Hepatocyte (in vitro differentiated cells): ENCODE results near the gene NOS1AP. TPM values are rescaled to one million over a fixed set of nuclear protein-coding genes. Genes with fewer than 3 reads are reported as not detected.

Source experiments
- DNase-seq: peaks from one replicate; pipeline ENCODE4 v3.0.0-alpha.2; 2016; ENCODE audit warnings: low spot score
- H2AFZ ChIP-seq: fragments of 200-600 bp; sonication (generic); 2 replicates; pipeline ENCODE4 v1.6.0; 2016; ENCODE audit warnings: antibody characterized with exemption, mild to moderate bottlenecking
- H3K27ac ChIP-seq: fragments of 200-600 bp; sonication (generic); 2 replicates; pipeline ENCODE4 v1.5.1; 2016; ENCODE audit warnings: mild to moderate bottlenecking
- H3K27me3 ChIP-seq: fragments of 200-600 bp; sonication (generic); 2 replicates; pipeline ENCODE4 v1.6.1; 2016
- H3K36me3 ChIP-seq: fragments of 200-600 bp; sonication (generic); replicated peaks from 2 replicates; pipeline ENCODE4 v1.5.1; 2016; ENCODE audit warnings: low read depth; ENCODE audit not compliant: insufficient read depth
- H3K4me1 ChIP-seq: fragments of 200-600 bp; sonication (generic); 2 replicates; pipeline ENCODE4 v1.5.1; 2016; ENCODE audit warnings: mild to moderate bottlenecking, moderate library complexity; ENCODE audit not compliant: insufficient read depth
- H3K4me2 ChIP-seq: fragments of 200-600 bp; sonication (generic); 2 replicates; pipeline ENCODE4 v1.6.0; 2016
- H3K4me3 ChIP-seq: fragments of 200-600 bp; sonication (generic); 2 replicates; pipeline ENCODE4 v1.5.1; 2016; ENCODE audit warnings: mild to moderate bottlenecking
- H3K79me2 ChIP-seq: fragments of 200-600 bp; sonication (generic); 2 replicates; pipeline ENCODE4 v1.6.0; 2017; ENCODE audit warnings: mild to moderate bottlenecking
- H3K9me2 ChIP-seq: fragments of 200-600 bp; sonication (generic); replicated peaks from 2 replicates; pipeline ENCODE4 v1.6.0; 2017; ENCODE audit warnings: mild to moderate bottlenecking; ENCODE audit not compliant: insufficient read depth
- H3K9me3 ChIP-seq: fragments of 200-600 bp; sonication (generic); 2 replicates; pipeline ENCODE4 v1.5.1; 2016; ENCODE audit warnings: low read depth, mild to moderate bottlenecking
- H4K20me1 ChIP-seq: fragments of 200-600 bp; sonication (generic); 2 replicates; pipeline ENCODE4 v1.6.0; 2016; ENCODE audit warnings: mild to moderate bottlenecking; ENCODE audit not compliant: insufficient read depth, poor library complexity, severe bottlenecking
- EZH2 ChIP-seq: fragments of 200-600 bp; sonication (generic); IDR thresholded peaks from 2 replicates; pipeline ENCODE4 v1.6.1; 2016; ENCODE audit warnings: antibody characterized with exemption, mild to moderate bottlenecking, borderline replicate concordance
- EZH2phosphoT487 ChIP-seq: fragments of 200-600 bp; sonication (generic); IDR thresholded peaks from one replicate; pipeline ENCODE4 v1.6.1; 2018; ENCODE audit warnings: antibody characterized with exemption, mild to moderate bottlenecking, low read depth, moderate library complexity; ENCODE audit not compliant: unreplicated experiment, severe bottlenecking
- WGBS: methylation state at CpG from one replicate; pipeline ENCODE4 v1.1.6; 2016; ENCODE audit warnings: low lambda C conversion rate; ENCODE audit errors: missing lambda C conversion rate; 5-methylcytosine and 5-hydroxymethylcytosine counted together
- polyA plus RNA-seq: library from polyadenylated mRNA; unstranded; fragments of >200 nt; fragmentation: Nextera tagmentation; extraction: Ambion mirVana; gene quantifications from 2 replicates; pipeline ENCODE4 v1.2.1, GENCODE V29; 2016
- total RNA-seq: library from RNA; depleted of rRNA; stranded (reverse); fragments of >200 nt; gene quantifications from 2 replicates; pipeline ENCODE4 v1.2.3, GENCODE V29; 2014
- TF ChIP-seq, protein P1 (sequence below): fragments of 200-600 bp; sonication (generic); IDR thresholded peaks from 2 replicates; pipeline ENCODE4 v1.5.1; 2016; ENCODE audit warnings: antibody characterized with exemption, mild to moderate bottlenecking; ENCODE audit not compliant: poor library complexity

NOS1AP gene
- total and polyA plus RNA-seq, 2 experiments from 2014 or later: 0.97 to 4.4 TPM

DNA sequence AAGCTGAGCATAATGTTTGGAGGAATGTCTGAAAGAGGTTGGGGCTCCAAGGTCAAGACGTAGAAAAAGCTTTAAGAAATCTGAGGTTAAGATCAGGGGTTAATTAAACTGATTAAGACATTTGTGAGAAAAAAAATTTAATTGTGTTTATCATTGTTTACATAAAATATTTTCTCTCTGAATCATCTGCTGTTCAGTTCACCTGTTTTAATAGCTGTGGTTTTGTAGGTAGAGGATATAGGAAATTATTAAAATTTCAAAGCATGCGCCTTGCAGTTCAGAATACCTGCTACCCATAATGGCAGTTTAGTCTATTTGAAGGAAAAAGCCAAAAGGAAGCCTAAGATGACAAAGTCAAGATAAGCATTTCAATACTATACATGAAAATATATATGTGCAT is 154.0 kb downstream of the NOS1AP start:
- Histone ChIP-seq H3K9me3 (no peaks in the 10 kb centered on the region), H3K27me3 (no peaks in the 10 kb centered on the region), H3K9me2 (no peaks in the 10 kb centered on the region), H4K20me1 (no peaks in the 10 kb centered on the region), H3K4me2 (no peak overlapping the region), H2AFZ (no peak overlapping the region), H3K4me3 (no peak overlapping the region), H3K4me1 (no peaks in the 10 kb centered on the region), H3K27ac (no peak overlapping the region), H3K79me2 (no peaks in the 10 kb centered on the region), H3K36me3 (no peaks in the 10 kb centered on the region)
- no peak for DNase-seq
- TF ChIP-seq, protein P1, sequence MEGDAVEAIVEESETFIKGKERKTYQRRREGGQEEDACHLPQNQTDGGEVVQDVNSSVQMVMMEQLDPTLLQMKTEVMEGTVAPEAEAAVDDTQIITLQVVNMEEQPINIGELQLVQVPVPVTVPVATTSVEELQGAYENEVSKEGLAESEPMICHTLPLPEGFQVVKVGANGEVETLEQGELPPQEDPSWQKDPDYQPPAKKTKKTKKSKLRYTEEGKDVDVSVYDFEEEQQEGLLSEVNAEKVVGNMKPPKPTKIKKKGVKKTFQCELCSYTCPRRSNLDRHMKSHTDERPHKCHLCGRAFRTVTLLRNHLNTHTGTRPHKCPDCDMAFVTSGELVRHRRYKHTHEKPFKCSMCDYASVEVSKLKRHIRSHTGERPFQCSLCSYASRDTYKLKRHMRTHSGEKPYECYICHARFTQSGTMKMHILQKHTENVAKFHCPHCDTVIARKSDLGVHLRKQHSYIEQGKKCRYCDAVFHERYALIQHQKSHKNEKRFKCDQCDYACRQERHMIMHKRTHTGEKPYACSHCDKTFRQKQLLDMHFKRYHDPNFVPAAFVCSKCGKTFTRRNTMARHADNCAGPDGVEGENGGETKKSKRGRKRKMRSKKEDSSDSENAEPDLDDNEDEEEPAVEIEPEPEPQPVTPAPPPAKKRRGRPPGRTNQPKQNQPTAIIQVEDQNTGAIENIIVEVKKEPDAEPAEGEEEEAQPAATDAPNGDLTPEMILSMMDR: no peak
- no peak for TF ChIP-seq EZH2
- no peak for TF ChIP-seq EZH2phosphoT487
- 87% methylated on average over 2 of the region's 2 CpGs for WGBS

DNA sequence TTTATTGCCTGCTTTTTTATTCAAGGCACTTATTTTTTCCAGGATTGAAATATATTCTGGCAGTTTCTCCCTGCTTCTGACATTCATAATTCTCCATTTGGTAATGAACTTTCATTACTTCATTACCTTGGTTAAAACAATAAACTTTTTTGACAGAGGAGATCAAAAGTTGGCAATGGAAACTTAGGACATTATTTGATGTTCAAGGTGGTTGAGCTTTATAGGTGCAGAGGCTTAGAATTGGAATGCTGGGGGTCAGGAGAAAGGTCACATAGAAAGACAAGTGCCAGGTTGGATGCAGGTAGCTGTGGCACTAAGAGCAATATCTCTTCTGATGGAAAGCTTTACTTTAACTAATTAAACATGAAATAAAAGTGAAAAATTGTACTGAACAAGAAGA is 154.8 kb downstream of the NOS1AP start:
- Histone ChIP-seq H2AFZ (no peak overlapping the region), H3K27ac (no peak overlapping the region), H3K36me3 (no peaks in the 10 kb centered on the region), H3K27me3 (no peaks in the 10 kb centered on the region), H3K9me2 (no peaks in the 10 kb centered on the region), H3K9me3 (no peaks in the 10 kb centered on the region), H3K4me3 (no peak overlapping the region), H3K4me1 (no peaks in the 10 kb centered on the region), H3K4me2 (no peak overlapping the region), H3K79me2 (no peaks in the 10 kb centered on the region), H4K20me1 (no peaks in the 10 kb centered on the region)
- DNase-seq: no peak
- TF ChIP-seq, protein P1: no peak
- no peak for TF ChIP-seq EZH2phosphoT487
- no peak for TF ChIP-seq EZH2

DNA sequence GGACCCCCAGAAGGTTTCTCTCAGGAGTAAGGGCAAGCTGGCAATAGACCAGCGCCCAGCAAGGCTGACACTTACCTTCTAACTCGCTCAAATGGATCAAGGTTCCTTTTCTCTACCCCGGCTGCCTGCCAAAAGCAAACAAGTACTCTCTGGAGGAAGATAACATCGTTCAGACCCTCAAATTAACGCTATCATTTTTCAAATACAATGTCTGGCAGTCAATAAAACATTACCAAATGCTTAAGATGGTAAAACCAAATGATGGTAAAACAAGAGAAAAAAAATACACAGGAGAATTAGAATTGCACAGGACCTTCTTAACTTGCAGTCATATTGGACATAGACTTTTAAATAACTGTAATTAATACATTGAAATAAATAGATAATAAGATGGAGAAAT is 159.1 kb downstream of the NOS1AP start:
- Histone ChIP-seq H3K27me3 (no peaks in the 10 kb centered on the region), H3K4me2 (no peak overlapping the region), H3K9me2 (no peaks in the 10 kb centered on the region), H4K20me1 (no peaks in the 10 kb centered on the region), H3K4me3 (no peak overlapping the region), H2AFZ (no peak overlapping the region), H3K4me1 (no peaks in the 10 kb centered on the region), H3K27ac (no peak overlapping the region), H3K36me3 (no peaks in the 10 kb centered on the region), H3K9me3 (no peaks in the 10 kb centered on the region), H3K79me2 (peaks cover 4% of the 10 kb centered on the region)
- TF ChIP-seq, protein P1: no peak
- TF ChIP-seq EZH2: no peak
- no peak for TF ChIP-seq EZH2phosphoT487
- 70% methylated on average over 5 of the region's 5 CpGs for WGBS
- no peak for DNase-seq

DNA sequence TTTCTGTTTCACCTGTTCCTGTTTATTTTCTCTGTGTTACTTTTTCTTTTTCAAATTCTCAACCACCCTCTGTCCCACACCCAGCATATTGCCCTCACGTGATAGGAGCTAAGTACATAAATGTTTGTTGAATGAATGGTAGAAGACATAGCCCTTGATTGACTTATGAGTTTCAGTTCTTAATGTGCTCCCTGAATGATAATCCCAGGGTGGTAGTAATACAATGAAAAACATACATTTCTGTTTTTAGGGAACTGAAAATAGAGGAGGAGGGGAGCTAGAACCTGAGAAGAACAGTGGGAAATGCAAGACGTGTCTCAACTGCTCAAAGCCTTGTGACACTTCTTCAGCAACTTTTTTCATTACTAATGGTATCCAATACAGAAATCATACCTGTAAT is 160.1 kb downstream of the NOS1AP start:
- H2AFZ ChIP-seq: no peak overlapping the region
- H3K4me3 ChIP-seq: no peak overlapping the region
- H3K4me2 ChIP-seq: no peak overlapping the region
- H3K9me3 ChIP-seq: no peaks in the 10 kb centered on the region
- H3K4me1 ChIP-seq: no peaks in the 10 kb centered on the region
- H4K20me1 ChIP-seq: no peaks in the 10 kb centered on the region
- 86% methylated on average over 2 of the region's 2 CpGs for WGBS
- no peaks in the 10 kb centered on the region for H3K27me3 ChIP-seq
- TF ChIP-seq EZH2phosphoT487 (no peak), EZH2 (no peak)
- H3K9me2 ChIP-seq: no peaks in the 10 kb centered on the region
- peaks cover 4% of the 10 kb centered on the region for H3K79me2 ChIP-seq
- DNase-seq: no peak
- no peaks in the 10 kb centered on the region for H3K36me3 ChIP-seq
- H3K27ac ChIP-seq: no peak overlapping the region
